AG08395 (cell line): ENCODE measurements around the gene CCL17.
"Not testable (repeated sequence)": the region's sequence is repeated elsewhere in the genome, so short reads cannot be mapped to it uniquely, and the experiment has no call there.

Experiments used
- DNase-seq: peaks from one replicate; pipeline ENCODE4 v3.0.0; 2012; ENCODE audit warnings: mixed read lengths, low spot score

CCL17 gene

GRCh38 chr16:57403965-57404817, at the start of gene CCL17:
Gene CCL17, plus strand, starts transcription at chr16:57404767. Its CDS starts 9,166 bp downstream, at chr16:57413933.
- DNase-seq = no peak

- DNase-seq = no peak
Observed at GRCh38 chr16:57355898-57356414, 48.6 kb upstream of the CCL17 start.

GRCh38 chr16:57356547-57356946, 48.0 kb upstream of the CCL17 start:
- no peak for DNase-seq

GRCh38 chr16:57357330-57358085, 47.1 kb upstream of the CCL17 start:
- no peak for DNase-seq

- no peak for DNase-seq
Observed at GRCh38 chr16:57358086-57358420, 46.5 kb upstream of the CCL17 start.

GRCh38 chr16:57358527-57359095, 46.0 kb upstream of the CCL17 start, which contains the start of gene CCL22:
Gene CCL22, plus strand, starts transcription at chr16:57358783. Its CDS starts 34 bp downstream, at chr16:57358817.
- no peak for DNase-seq

GRCh38 chr16:57360321-57360935, 44.1 kb upstream of the CCL17 start:
- no peak for DNase-seq

- DNase-seq = no peak
Observed at GRCh38 chr16:57361404-57361803, 43.2 kb upstream of the CCL17 start.

- no peak for DNase-seq
Observed at GRCh38 chr16:57364143-57364542, 40.4 kb upstream of the CCL17 start.

GRCh38 chr16:57366544-57367040, 38.0 kb upstream of the CCL17 start:
- DNase-seq = no peak

GRCh38 chr16:57367116-57367752, 37.3 kb upstream of the CCL17 start:
- DNase-seq = peak; percentile 39

GRCh38 chr16:57371494-57372371, 32.8 kb upstream of the CCL17 start:
- no peak for DNase-seq

GRCh38 chr16:57372372-57373116, 32.0 kb upstream of the CCL17 start, which contains the start of gene CX3CL1:
Gene CX3CL1, plus strand, starts transcription at chr16:57372490. Its CDS starts 79 bp downstream, at chr16:57372569.
- DNase-seq = peak; percentile 70

GRCh38 chr16:57373117-57373947, 31.2 kb upstream of the CCL17 start:
- no peak for DNase-seq

- DNase-seq = no peak
Observed at GRCh38 chr16:57374067-57374534, 30.5 kb upstream of the CCL17 start.

- DNase-seq = not testable (repeated sequence)
Observed at GRCh38 chr16:57374925-57375465, 29.6 kb upstream of the CCL17 start.

- no peak for DNase-seq
Observed at GRCh38 chr16:57376313-57376818, 28.2 kb upstream of the CCL17 start.
